ENCODE data around the gene CLTRN.
"Not testable (repeated sequence)": the region's sequence is repeated elsewhere in the genome, so short reads cannot be mapped to it uniquely, and the experiment has no call there.

- not testable (repeated sequence) for TF ChIP-seq EZH2phosphoT487 (IDR thresholded peaks at IDR 0.05; ENCODE audit: borderline replicate concordance, low read depth); CTCF (IDR thresholded peaks at IDR 0.05); NRF1 (IDR thresholded peaks at IDR 0.05; ENCODE audit: low read depth, low read length); YY1 (IDR thresholded peaks at IDR 0.05; ENCODE audit: low read depth); ZBTB33 (IDR thresholded peaks at IDR 0.05; ENCODE audit: borderline replicate concordance, low read depth); POLR2AphosphoS5 (IDR thresholded peaks at IDR 0.05; ENCODE audit: low read depth, low read length); RFX5 (IDR thresholded peaks at IDR 0.05; ENCODE audit: low read length); EP300 (IDR thresholded peaks at IDR 0.05; ENCODE audit: borderline replicate concordance in 1 of 2, low read depth in 1 of 2, low read length in 1 of 2); TAF1 (IDR thresholded peaks at IDR 0.05; ENCODE audit: borderline replicate concordance, low read depth, low read length); RXRA (IDR thresholded peaks at IDR 0.05; ENCODE audit: borderline replicate concordance, low read depth); ELF1 (IDR thresholded peaks at IDR 0.05); FOXJ3 (CRISPR knock-in tag; IDR thresholded peaks at IDR 0.05); GABPA (IDR thresholded peaks at IDR 0.05; ENCODE audit: low read depth); MAX (IDR thresholded peaks at IDR 0.05; ENCODE audit: low read depth)
These were observed 17.1 kb downstream of the CLTRN start for GRCh38 chrX:15647510-15647909.
